Osteocyte (in vitro differentiated cells): Measurements from ENCODE around the gene NOC2L. TPM values are rescaled to one million over a fixed set of nuclear protein-coding genes. Genes with fewer than 3 reads are reported as not detected.

Source experiments
- DNase-seq: peaks from one replicate; pipeline ENCODE4 v3.0.0; 2021; ENCODE audit warnings: mixed read lengths; ENCODE audit not compliant: unreplicated experiment; ENCODE audit errors: extremely low spot score
- H3K27ac Mint-ChIP-seq: one replicate; pipeline ENCODE4 v1.8.0; 2021; ENCODE audit warnings: mild to moderate bottlenecking, mixed read lengths; ENCODE audit not compliant: unreplicated experiment
- H3K27me3 Mint-ChIP-seq: one replicate; pipeline ENCODE4 v1.8.0; 2021; ENCODE audit warnings: mixed read lengths; ENCODE audit not compliant: unreplicated experiment
- H3K36me3 Mint-ChIP-seq: one replicate; pipeline ENCODE4 v1.8.0; 2021; ENCODE audit warnings: mixed read lengths; ENCODE audit not compliant: unreplicated experiment
- H3K4me1 Mint-ChIP-seq: one replicate; pipeline ENCODE4 v1.8.0; 2021; ENCODE audit warnings: mixed read lengths; ENCODE audit not compliant: unreplicated experiment
- H3K4me3 Mint-ChIP-seq: one replicate; pipeline ENCODE4 v1.8.0; 2021; ENCODE audit warnings: mild to moderate bottlenecking, moderate library complexity, mixed read lengths; ENCODE audit not compliant: unreplicated experiment
- H3K9me3 Mint-ChIP-seq: one replicate; pipeline ENCODE4 v1.8.0; 2021; ENCODE audit warnings: mixed read lengths; ENCODE audit not compliant: unreplicated experiment
- CTCF ChIP-seq: fragments of 200-600 bp; sonication (generic); IDR thresholded peaks from 2 replicates; pipeline ENCODE4 v1.5.0; 2021; ENCODE audit warnings: antibody characterized with exemption, mild to moderate bottlenecking, moderate library complexity
- total RNA-seq: library from RNA; stranded (reverse); gene quantifications from 2 replicates; pipeline ENCODE4 v1.2.1, GENCODE V29; 2021

NOC2L gene
- total RNA-seq, 1 donor from 2014 or later = 60.5 TPM

DNA sequence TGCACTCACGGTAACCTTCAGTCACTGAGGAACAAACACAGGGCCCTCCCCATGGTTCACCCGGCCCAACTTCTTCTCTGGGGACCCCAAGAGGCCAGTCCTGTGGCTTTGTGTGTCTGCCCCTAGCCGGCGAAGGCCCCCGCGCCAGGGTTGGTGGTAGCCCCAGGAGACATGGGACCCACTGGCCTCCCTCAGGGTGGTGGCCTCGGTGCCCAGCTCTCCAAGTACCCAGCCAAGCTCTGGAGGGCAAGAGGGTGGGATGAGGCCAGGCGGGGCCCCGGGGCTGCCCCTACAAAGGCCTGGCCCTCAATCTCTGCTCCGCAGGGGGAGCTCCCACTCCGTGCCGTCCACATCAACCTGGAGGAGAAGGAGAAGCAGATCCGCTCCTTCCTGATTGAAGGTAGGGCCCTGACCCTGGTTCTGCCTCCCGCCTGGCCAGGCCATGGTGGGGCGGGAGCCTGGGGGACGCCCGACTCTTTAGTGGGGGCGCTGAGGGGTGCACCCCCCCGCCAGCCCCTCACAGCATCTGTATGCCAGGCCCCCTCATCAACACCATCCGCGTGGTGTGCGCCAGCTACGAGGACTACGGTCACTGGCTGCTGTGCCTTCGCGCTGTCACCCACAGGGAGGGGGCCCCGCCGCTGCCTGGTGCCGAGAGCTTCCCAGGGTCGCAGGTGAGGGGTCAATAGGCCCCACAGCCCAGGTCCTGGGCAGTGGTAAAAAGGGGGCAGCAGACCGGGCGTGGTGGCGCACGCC lies 12.9 kb upstream of the NOC2L start:
- H3K36me3 Mint-ChIP-seq = no peaks in the 10 kb centered on the region
- TF ChIP-seq CTCF = no peak
- H3K4me3 Mint-ChIP-seq = no peak overlapping the region
- no peaks in the 10 kb centered on the region for H3K27me3 Mint-ChIP-seq
- no peaks in the 10 kb centered on the region for H3K4me1 Mint-ChIP-seq
- no peak for DNase-seq
- no peaks in the 10 kb centered on the region for H3K9me3 Mint-ChIP-seq
- H3K27ac Mint-ChIP-seq = no peak overlapping the region

GRCh38 chr1:970973-971730 lies 12.1 kb upstream of the NOC2L start:
- Mint-ChIP-seq H3K4me1 (no peaks in the 10 kb centered on the region), H3K27me3 (no peaks in the 10 kb centered on the region), H3K36me3 (no peaks in the 10 kb centered on the region), H3K4me3 (no peak overlapping the region), H3K9me3 (no peaks in the 10 kb centered on the region), H3K27ac (no peak overlapping the region)
- no peak for TF ChIP-seq CTCF
- no peak for DNase-seq

DNA sequence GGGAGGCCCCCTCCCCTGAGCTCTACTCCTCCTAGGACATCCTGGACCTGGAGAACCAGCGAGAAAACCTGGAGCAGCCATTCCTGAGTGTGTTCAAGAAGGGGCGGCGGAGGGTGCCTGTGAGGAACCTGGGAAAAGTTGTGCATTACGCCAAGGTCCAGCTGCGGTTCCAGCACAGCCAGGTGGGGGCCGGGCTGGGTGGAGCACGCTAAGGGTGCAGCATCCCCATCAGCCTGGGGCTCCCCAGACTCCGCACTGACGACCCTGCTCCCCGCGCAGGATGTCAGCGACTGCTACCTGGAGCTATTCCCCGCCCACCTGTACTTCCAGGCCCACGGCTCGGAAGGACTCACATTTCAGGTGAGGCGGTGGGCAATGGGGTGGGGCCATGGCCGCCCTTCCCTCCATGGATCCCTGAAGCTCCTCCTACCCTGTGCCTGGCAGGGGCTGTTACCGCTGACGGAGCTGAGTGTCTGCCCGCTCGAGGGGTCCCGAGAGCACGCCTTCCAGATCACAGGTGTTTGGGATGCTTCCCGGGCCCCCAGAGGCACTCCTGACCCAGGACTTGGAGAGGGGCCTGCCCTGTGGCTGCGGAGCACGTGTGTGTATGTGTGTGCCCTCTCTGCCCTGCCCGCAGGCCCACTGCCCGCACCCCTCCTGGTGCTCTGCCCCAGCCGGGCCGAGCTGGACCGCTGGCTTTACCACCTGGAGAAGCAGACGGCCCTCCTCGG lies 11.4 kb upstream of the NOC2L start:
- no peaks in the 10 kb centered on the region for H3K36me3 Mint-ChIP-seq
- no peak for TF ChIP-seq CTCF
- H3K4me3 Mint-ChIP-seq = no peak overlapping the region
- DNase-seq = no peak
- no peaks in the 10 kb centered on the region for H3K27me3 Mint-ChIP-seq
- no peaks in the 10 kb centered on the region for H3K9me3 Mint-ChIP-seq
- no peaks in the 10 kb centered on the region for H3K4me1 Mint-ChIP-seq
- no peak overlapping the region for H3K27ac Mint-ChIP-seq

- no peaks in the 10 kb centered on the region for H3K27me3 Mint-ChIP-seq
Observed at GRCh38 chr1:969260-969855, 10.3 kb upstream of the NOC2L start.

More at GRCh38 chr1:969260-969855, 10.3 kb upstream of the NOC2L start:
- Mint-ChIP-seq H3K4me1 (no peaks in the 10 kb centered on the region), H3K27ac (no peak overlapping the region), H3K4me3 (no peak overlapping the region), H3K9me3 (no peaks in the 10 kb centered on the region), H3K36me3 (no peaks in the 10 kb centered on the region)
- TF ChIP-seq CTCF = no peak
- no peak for DNase-seq
